IMR-90 (cell line): ENCODE data around the gene TTC16. TPM values are rescaled to one million over a fixed set of nuclear protein-coding genes. Genes with fewer than 3 reads are reported as not detected.

Source experiments
- ATAC-seq: fragments of 200-7000 bp; cut with Tn5 transposase; 2 replicates; pipeline ENCODE4 v1.9.1; 2020; ENCODE audit warnings: low read depth, mild to moderate bottlenecking, moderate library complexity
- BruUV-seq: library from RNA; stranded (reverse); fragments of 400-500 nt; replicated peaks from 2 replicates; lab custom pipeline; 2021; lab: Mats Ljungman, UMichigan
- CTCF ChIA-PET: fragments of 300-600 bp; formaldehyde crosslinking; extraction: SDS; loops from one replicate; lab custom pipeline; 2021; ENCODE audit warnings: antibody characterized with exemption; lab: Yijun Ruan, JAX
- POLR2A ChIA-PET: fragments of 300-600 bp; sonication (Branson Sonifier 250); formaldehyde crosslinking; loops from one replicate; lab custom pipeline; 2022; ENCODE audit warnings: antibody characterized with exemption; ENCODE audit not compliant: unreplicated experiment; lab: Charles Lee
- DNase-seq: peaks from one replicate; pipeline ENCODE4 v3.0.0; 2013
- H2AFZ ChIP-seq: replicated peaks from 2 replicates; pipeline ENCODE3; 2013; ENCODE audit warnings: low read length, mild to moderate bottlenecking; ENCODE audit not compliant: poor library complexity
- H2AK5ac ChIP-seq: 2 replicates; pipeline ENCODE4 v1.6.1; 2013; ENCODE audit warnings: low read depth, low read length, inconsistent platforms
- H2AK9ac ChIP-seq: replicated peaks from 2 replicates; pipeline ENCODE3; 2013; ENCODE audit warnings: mild to moderate bottlenecking, low read depth, low read length, moderate library complexity; ENCODE audit not compliant: poor library complexity
- H2BK120ac ChIP-seq: 2 replicates; pipeline ENCODE4 v1.6.1; 2013; ENCODE audit warnings: low read depth, low read length, inconsistent platforms
- H2BK15ac ChIP-seq: 3 replicates; pipeline ENCODE4 v1.6.1; 2013; ENCODE audit warnings: low read depth, low read length, inconsistent platforms
- H2BK20ac ChIP-seq: 2 replicates; pipeline ENCODE4 v1.6.1; 2013; ENCODE audit warnings: low read depth, mild to moderate bottlenecking, inconsistent platforms, low read length, moderate library complexity
- H2BK5ac ChIP-seq: 2 replicates; pipeline ENCODE4 v1.6.1; 2013; ENCODE audit warnings: mild to moderate bottlenecking, low read depth, low read length, inconsistent platforms; ENCODE audit not compliant: poor library complexity, severe bottlenecking
- H3K14ac ChIP-seq: replicated peaks from 2 replicates; pipeline ENCODE4 v1.6.1; 2013; ENCODE audit warnings: low read depth, low read length, inconsistent platforms
- H3K18ac ChIP-seq: 2 replicates; pipeline ENCODE4 v1.6.1; 2013; ENCODE audit warnings: low read depth, low read length, control low read depth
- H3K23ac ChIP-seq: 2 replicates; pipeline ENCODE4 v1.6.1; 2013; ENCODE audit warnings: low read depth, low read length, inconsistent platforms
- H3K27ac ChIP-seq: 2 replicates; pipeline ENCODE4 v1.5.1; 2013; ENCODE audit warnings: mild to moderate bottlenecking, control low read depth, low read length; ENCODE audit not compliant: insufficient read depth
- H3K27me3 ChIP-seq: 2 replicates; pipeline ENCODE4 v1.6.1; 2013; ENCODE audit warnings: low read length; ENCODE audit not compliant: control insufficient read depth, insufficient read depth
- H3K36me3 ChIP-seq: 2 replicates; pipeline ENCODE4 v1.6.1; 2013; ENCODE audit warnings: low read length, mixed read lengths; ENCODE audit not compliant: control insufficient read depth, insufficient read depth
- H3K4ac ChIP-seq: 2 replicates; pipeline ENCODE4 v1.6.1; 2013; ENCODE audit warnings: low read depth, low read length, inconsistent platforms
- H3K4me1 ChIP-seq: 2 replicates; pipeline ENCODE4 v1.6.1; 2013; ENCODE audit warnings: low read length, mixed read lengths; ENCODE audit not compliant: control insufficient read depth, insufficient read depth
- H3K4me2 ChIP-seq: 2 replicates; pipeline ENCODE4 v1.6.1; 2013; ENCODE audit warnings: low read depth, mild to moderate bottlenecking, control low read depth, low read length, moderate library complexity
- H3K4me3 ChIP-seq: 2 replicates; pipeline ENCODE4 v1.5.1; 2013; ENCODE audit warnings: low read depth, mild to moderate bottlenecking, control low read depth, low read length, moderate library complexity; ENCODE audit not compliant: insufficient read depth
- H3K56ac ChIP-seq: 2 replicates; pipeline ENCODE4 v1.6.1; 2013; ENCODE audit warnings: low read length, inconsistent platforms; ENCODE audit not compliant: insufficient read depth; ENCODE audit errors: extremely low read depth
- H3K79me1 ChIP-seq, 2 experiments: 2 replicates each; pipeline ENCODE4 v1.6.1; 2013; ENCODE audit warnings: low read length in 2 of 2, inconsistent platforms in 1 of 2, low read depth in 1 of 2
- H3K9ac ChIP-seq: 2 replicates; pipeline ENCODE4 v1.6.1; 2013; ENCODE audit warnings: low read depth, low read length, control low read depth
- H3K9me1 ChIP-seq: 2 replicates; pipeline ENCODE4 v1.6.1; 2013; ENCODE audit warnings: low read length, inconsistent platforms; ENCODE audit not compliant: insufficient read depth
- H3K9me3 ChIP-seq: 2 replicates; pipeline ENCODE4 v1.6.1; 2013; ENCODE audit warnings: low read length; ENCODE audit not compliant: control insufficient read depth, insufficient read depth
- H4K20me1 ChIP-seq: 2 replicates; pipeline ENCODE4 v1.6.1; 2013; ENCODE audit warnings: low read length, inconsistent platforms; ENCODE audit not compliant: insufficient read depth
- H4K5ac ChIP-seq: 2 replicates; pipeline ENCODE4 v1.6.1; 2013; ENCODE audit warnings: mild to moderate bottlenecking, low read depth, low read length, control low read depth
- H4K8ac ChIP-seq, 2 experiments: 2 replicates each; pipeline ENCODE4 v1.6.1; 2013; ENCODE audit warnings: low read depth in 2 of 2, low read length in 2 of 2, control low read depth in 1 of 2, inconsistent platforms in 1 of 2
- H4K91ac ChIP-seq: 2 replicates; pipeline ENCODE4 v1.6.1; 2013; ENCODE audit warnings: low read depth, low read length, inconsistent platforms; ENCODE audit not compliant: insufficient read depth
- BHLHE40 ChIP-seq: fragments of 150-350 bp; IDR thresholded peaks from 2 replicates; pipeline ENCODE4 v1.6.1; 2016; ENCODE audit warnings: mild to moderate bottlenecking, low read depth, low read length
- CEBPB ChIP-seq: IDR thresholded peaks from 2 replicates; pipeline ENCODE4 v1.6.1; 2012; ENCODE audit warnings: low read depth, low read length, improper control_type of control experiment
- CHD1 ChIP-seq: IDR thresholded peaks from 2 replicates; pipeline ENCODE4 v1.6.1; 2012; ENCODE audit warnings: low read depth, low read length, improper control_type of control experiment
- FOS ChIP-seq: fragments of 150-350 bp; IDR thresholded peaks from 2 replicates; pipeline ENCODE4 v1.6.1; 2016; ENCODE audit warnings: low read depth, low read length
- MAFK ChIP-seq: IDR thresholded peaks from 2 replicates; pipeline ENCODE4 v1.6.1; 2012; ENCODE audit warnings: low read depth, low read length, improper control_type of control experiment
- MAZ ChIP-seq: IDR thresholded peaks from 2 replicates; pipeline ENCODE4 v1.6.1; 2012; ENCODE audit warnings: low read depth, mild to moderate bottlenecking, low read length, improper control_type of control experiment, moderate library complexity, borderline replicate concordance
- MXI1 ChIP-seq: IDR thresholded peaks from 2 replicates; pipeline ENCODE4 v1.6.1; 2012; ENCODE audit warnings: low read depth, mild to moderate bottlenecking, low read length, moderate library complexity, borderline replicate concordance
- NFE2L2 ChIP-seq: fragments of 150-350 bp; IDR thresholded peaks from 2 replicates; pipeline ENCODE4 v1.6.1; 2016; ENCODE audit warnings: low read depth, mild to moderate bottlenecking, low read length
- POLR2A ChIP-seq: IDR thresholded peaks from 2 replicates; pipeline ENCODE4 v1.6.1; 2012; ENCODE audit warnings: mild to moderate bottlenecking, low read depth, low read length
- RAD21 ChIP-seq: IDR thresholded peaks from 2 replicates; pipeline ENCODE4 v1.6.1; 2012; ENCODE audit warnings: low read length, improper control_type of control experiment
- RCOR1 ChIP-seq: IDR thresholded peaks from 2 replicates; pipeline ENCODE4 v1.6.1; 2012; ENCODE audit warnings: mild to moderate bottlenecking, low read length, improper control_type of control experiment; ENCODE audit not compliant: insufficient replicate concordance
- RFX5 ChIP-seq: IDR thresholded peaks from 2 replicates; pipeline ENCODE4 v1.8.0; 2012; ENCODE audit warnings: low read depth, mild to moderate bottlenecking, low read length, moderate library complexity
- SMC3 ChIP-seq: fragments of 150-350 bp; IDR thresholded peaks from 2 replicates; pipeline ENCODE4 v1.6.1; 2016; ENCODE audit warnings: low read depth, mild to moderate bottlenecking, antibody characterized with exemption, low read length, moderate library complexity
- WGBS, 2 experiments: methylation state at CpG; one replicate each; pipeline versions ENCODE4 v1.1.5 to v1.1.7; 2013; ENCODE audit warnings: missing lambda C conversion rate in 2 of 2; ENCODE audit not compliant: insufficient read length in 1 of 2; ENCODE audit errors: extremely low coverage in 2 of 2; 5-methylcytosine and 5-hydroxymethylcytosine counted together
- dilution Hi-C: fragments of 300-500 bp; cut with HindIII; formaldehyde crosslinking; loops from one replicate; pipeline ENCODE4 v1.14.3; 2018; ENCODE audit warnings: low sequenced_read_pairs; ENCODE audit not compliant: unreplicated experiment
- in situ Hi-C: fragments of 300-500 bp; cut with MboI; formaldehyde crosslinking; loops from 3 replicates; pipeline ENCODE4 v1.14.3; 2019; ENCODE audit warnings: low sequenced_read_pairs, inconsistent platforms, mixed read lengths
- intact Hi-C: fragments of 100-400 bp; cut with micrococcal nuclease; formaldehyde crosslinking; loops from 2 replicates; pipeline ENCODE4 v1.10.0; 2022
- polyA plus RNA-seq, 3 experiments: library from polyadenylated mRNA; depleted of rRNA; stranded (reverse); fragments of >200 nt; gene quantifications; 2 replicates each; pipeline ENCODE4 v1.2.3, GENCODE V29; 2012; ENCODE audit warnings: low replicate concordance in 1 of 3
- total RNA-seq: library from RNA; depleted of rRNA; stranded (reverse); fragments of >200 nt; gene quantifications from 2 replicates; pipeline ENCODE4 v1.2.3, GENCODE V29; 2012
- TF ChIP-seq, protein P1 (sequence below): fragments of 150-350 bp; IDR thresholded peaks from 2 replicates; pipeline ENCODE4 v1.6.1; 2016; ENCODE audit warnings: low read depth, mild to moderate bottlenecking, low read length, moderate library complexity, borderline replicate concordance
- TF ChIP-seq, protein P2 (sequence below): fragments of 150-350 bp; IDR thresholded peaks from 2 replicates; pipeline ENCODE4 v1.6.1; 2017; ENCODE audit warnings: mild to moderate bottlenecking, antibody characterized with exemption, low read length, low read depth
- TF ChIP-seq, protein P3 (sequence below): conservative IDR thresholded peaks from 2 replicates; pipeline ENCODE4 v1.5.1; 2012; ENCODE audit warnings: mild to moderate bottlenecking, low read depth, low read length, improper control_type of control experiment

Gene TTC16
- total and polyA plus RNA-seq, 2 of the 4 experiments (the other 2 are of a cell fraction): 0.02 TPM; not detected in 1

DNA sequence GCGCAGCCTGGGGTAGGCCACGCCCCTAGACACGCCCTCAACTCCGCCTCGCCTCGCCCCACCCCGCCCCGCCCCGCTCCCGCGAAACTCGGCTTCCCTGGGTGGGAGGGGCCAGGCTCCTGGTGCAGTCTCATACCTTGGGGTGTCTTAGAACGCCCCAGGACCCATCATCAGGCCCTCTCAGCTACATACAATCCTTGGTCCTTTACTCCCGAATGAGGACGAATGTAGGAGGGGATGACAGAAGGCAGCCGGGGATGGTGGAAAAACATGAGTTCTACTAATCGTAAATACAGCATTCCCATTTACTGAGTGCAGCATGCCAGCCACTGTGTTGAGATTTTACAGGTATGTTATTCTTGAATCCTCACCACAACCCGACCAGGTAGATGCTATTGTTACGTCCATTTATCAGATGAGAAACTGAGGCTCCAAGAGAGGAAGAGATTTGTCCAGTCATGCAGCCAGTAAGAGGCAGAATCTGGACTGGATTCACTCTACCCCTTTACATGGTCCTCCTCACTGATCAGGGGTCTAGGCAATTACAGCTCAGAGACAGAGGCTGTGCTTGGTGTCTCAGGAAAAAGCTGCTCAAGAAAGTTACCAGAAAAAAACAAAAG, 55.8 kb downstream of the TTC16 start:
- dilution Hi-C loops: no loop called here
- Histone ChIP-seq H3K27ac (no peak overlapping the region), H3K79me1 (no peaks in the 10 kb centered on the region), H3K9ac (no peak overlapping the region), H4K5ac (no peak overlapping the region), H3K56ac (no peak overlapping the region), H2AK5ac (no peak overlapping the region), H4K91ac (no peak overlapping the region), H3K4me2 (peak overlapping the region; percentile 90), H3K9me1 (no peaks in the 10 kb centered on the region; the same call in 1 of the 2 replicates), H4K20me1 (no peaks in the 10 kb centered on the region), H3K4me3 (peak overlapping the region; percentile 35), H2BK20ac (no peak overlapping the region), H2AFZ (peak overlapping the region; percentile 94), H3K14ac (no peak overlapping the region), H3K36me3 (no peaks in the 10 kb centered on the region), H2BK15ac (no peak overlapping the region), H4K8ac (0 out of 4 replicates have a peak overlapping the region, but pooled peaks of 1 of the 2 experiments have one; percentile 38), H3K4me1 (peaks cover 2% of the 10 kb centered on the region; the same call in 1 of the 2 replicates), H3K18ac (no peak overlapping the region), H2BK5ac (no peak overlapping the region), H3K4ac (no peak overlapping the region), H2AK9ac (peak overlapping the region; percentile 73), H3K9me3 (no peaks in the 10 kb centered on the region), H3K27me3 (peaks cover 7% of the 10 kb centered on the region), H2BK120ac (no peak overlapping the region), H3K23ac (0 out of 2 replicates have a peak overlapping the region, but pooled peaks have one; percentile 8)
- BruUV-seq: no TSS peak
- in situ Hi-C loops: no loop called here
- POLR2A ChIA-PET: interaction anchor here (0.8 kb wide), 1 partner anchor 21 kb away, joined by 3 read pairs; no protein-coding TSS in a partner anchor
- DNase-seq (no peak), ATAC-seq (no peak)
- WGBS, 2 experiments: no CpG with 5 or more reads among the region's 19 CpGs
- TF ChIP-seq CHD1 (no peak), BHLHE40 (no peak), MAZ (no peak), MXI1 (no peak), NFE2L2 (no peak), RAD21 (no peak), POLR2A (no peak), SMC3 (no peak), RFX5 (no peak), MAFK (no peak), RCOR1 (no peak), CEBPB (no peak), FOS (no peak)
- TF ChIP-seq, protein P1, sequence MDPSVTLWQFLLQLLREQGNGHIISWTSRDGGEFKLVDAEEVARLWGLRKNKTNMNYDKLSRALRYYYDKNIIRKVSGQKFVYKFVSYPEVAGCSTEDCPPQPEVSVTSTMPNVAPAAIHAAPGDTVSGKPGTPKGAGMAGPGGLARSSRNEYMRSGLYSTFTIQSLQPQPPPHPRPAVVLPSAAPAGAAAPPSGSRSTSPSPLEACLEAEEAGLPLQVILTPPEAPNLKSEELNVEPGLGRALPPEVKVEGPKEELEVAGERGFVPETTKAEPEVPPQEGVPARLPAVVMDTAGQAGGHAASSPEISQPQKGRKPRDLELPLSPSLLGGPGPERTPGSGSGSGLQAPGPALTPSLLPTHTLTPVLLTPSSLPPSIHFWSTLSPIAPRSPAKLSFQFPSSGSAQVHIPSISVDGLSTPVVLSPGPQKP: no peak
- TF ChIP-seq, protein P2, sequence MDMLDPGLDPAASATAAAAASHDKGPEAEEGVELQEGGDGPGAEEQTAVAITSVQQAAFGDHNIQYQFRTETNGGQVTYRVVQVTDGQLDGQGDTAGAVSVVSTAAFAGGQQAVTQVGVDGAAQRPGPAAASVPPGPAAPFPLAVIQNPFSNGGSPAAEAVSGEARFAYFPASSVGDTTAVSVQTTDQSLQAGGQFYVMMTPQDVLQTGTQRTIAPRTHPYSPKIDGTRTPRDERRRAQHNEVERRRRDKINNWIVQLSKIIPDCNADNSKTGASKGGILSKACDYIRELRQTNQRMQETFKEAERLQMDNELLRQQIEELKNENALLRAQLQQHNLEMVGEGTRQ: no peak
- TF ChIP-seq, protein P3, sequence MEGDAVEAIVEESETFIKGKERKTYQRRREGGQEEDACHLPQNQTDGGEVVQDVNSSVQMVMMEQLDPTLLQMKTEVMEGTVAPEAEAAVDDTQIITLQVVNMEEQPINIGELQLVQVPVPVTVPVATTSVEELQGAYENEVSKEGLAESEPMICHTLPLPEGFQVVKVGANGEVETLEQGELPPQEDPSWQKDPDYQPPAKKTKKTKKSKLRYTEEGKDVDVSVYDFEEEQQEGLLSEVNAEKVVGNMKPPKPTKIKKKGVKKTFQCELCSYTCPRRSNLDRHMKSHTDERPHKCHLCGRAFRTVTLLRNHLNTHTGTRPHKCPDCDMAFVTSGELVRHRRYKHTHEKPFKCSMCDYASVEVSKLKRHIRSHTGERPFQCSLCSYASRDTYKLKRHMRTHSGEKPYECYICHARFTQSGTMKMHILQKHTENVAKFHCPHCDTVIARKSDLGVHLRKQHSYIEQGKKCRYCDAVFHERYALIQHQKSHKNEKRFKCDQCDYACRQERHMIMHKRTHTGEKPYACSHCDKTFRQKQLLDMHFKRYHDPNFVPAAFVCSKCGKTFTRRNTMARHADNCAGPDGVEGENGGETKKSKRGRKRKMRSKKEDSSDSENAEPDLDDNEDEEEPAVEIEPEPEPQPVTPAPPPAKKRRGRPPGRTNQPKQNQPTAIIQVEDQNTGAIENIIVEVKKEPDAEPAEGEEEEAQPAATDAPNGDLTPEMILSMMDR: no peak
- CTCF ChIA-PET: no interaction called here
- intact Hi-C loops: no loop called here
